ENCODE measurements around the gene C11orf97. TPM values are rescaled to one million over a fixed set of nuclear protein-coding genes. Genes with fewer than 3 reads are reported as not detected.

The C11orf97 gene
- total and polyA plus RNA-seq, 9 of the 15 experiments (the other 6 are each of a cell fraction or from before 2014, with no cell fraction given) = not detected

- TF ChIP-seq ETV6 (IDR thresholded peaks at IDR 0.05; ENCODE audit: borderline replicate concordance in 1 of 2, low read depth in 2 of 2, low read length in 1 of 2) (no peak), ETV6 (CRISPR knock-in tag; IDR thresholded peaks at IDR 0.05; ENCODE audit: borderline replicate concordance) (peak; percentile 21; the same call in 1 of the 2 replicates), SAFB2 (IDR thresholded peaks at IDR 0.05; ENCODE audit: borderline replicate concordance, low read depth, low read length, severe bottlenecking) (no peak), MCM2 (IDR thresholded peaks at IDR 0.05; ENCODE audit: low read depth) (no peak), GABPA (tag; conservative IDR thresholded peaks at IDR 0.05; ENCODE audit: low read depth) (peak; percentile 91), ZNF24 (IDR thresholded peaks at IDR 0.05) (no peak), U2AF1 (optimal IDR thresholded peaks at IDR 0.05; ENCODE audit: low read depth, low read length) (peak; percentile 61), CTBP1 (IDR thresholded peaks at IDR 0.05; ENCODE audit: borderline replicate concordance) (peak; percentile 73), POLR3G (IDR thresholded peaks at IDR 0.05; ENCODE audit: extremely low read depth, insufficient read length, insufficient replicate concordance) (no peak), ERF (CRISPR knock-in tag; IDR thresholded peaks at IDR 0.05) (peak; percentile 49), CCNT2 (IDR thresholded peaks at IDR 0.05; ENCODE audit: borderline replicate concordance, extremely low read depth, insufficient read length, low read depth, low read length) (peak; percentile 62), POLR3A (IDR thresholded peaks at IDR 0.05; ENCODE audit: borderline replicate concordance, extremely low read depth, insufficient read depth, insufficient read length) (no peak), ZNF134 (CRISPR knock-in tag; conservative IDR thresholded peaks at IDR 0.05) (0 out of 2 replicates have a peak, but pooled peaks have one; percentile 18)
- TF ChIP-seq, protein P1, sequence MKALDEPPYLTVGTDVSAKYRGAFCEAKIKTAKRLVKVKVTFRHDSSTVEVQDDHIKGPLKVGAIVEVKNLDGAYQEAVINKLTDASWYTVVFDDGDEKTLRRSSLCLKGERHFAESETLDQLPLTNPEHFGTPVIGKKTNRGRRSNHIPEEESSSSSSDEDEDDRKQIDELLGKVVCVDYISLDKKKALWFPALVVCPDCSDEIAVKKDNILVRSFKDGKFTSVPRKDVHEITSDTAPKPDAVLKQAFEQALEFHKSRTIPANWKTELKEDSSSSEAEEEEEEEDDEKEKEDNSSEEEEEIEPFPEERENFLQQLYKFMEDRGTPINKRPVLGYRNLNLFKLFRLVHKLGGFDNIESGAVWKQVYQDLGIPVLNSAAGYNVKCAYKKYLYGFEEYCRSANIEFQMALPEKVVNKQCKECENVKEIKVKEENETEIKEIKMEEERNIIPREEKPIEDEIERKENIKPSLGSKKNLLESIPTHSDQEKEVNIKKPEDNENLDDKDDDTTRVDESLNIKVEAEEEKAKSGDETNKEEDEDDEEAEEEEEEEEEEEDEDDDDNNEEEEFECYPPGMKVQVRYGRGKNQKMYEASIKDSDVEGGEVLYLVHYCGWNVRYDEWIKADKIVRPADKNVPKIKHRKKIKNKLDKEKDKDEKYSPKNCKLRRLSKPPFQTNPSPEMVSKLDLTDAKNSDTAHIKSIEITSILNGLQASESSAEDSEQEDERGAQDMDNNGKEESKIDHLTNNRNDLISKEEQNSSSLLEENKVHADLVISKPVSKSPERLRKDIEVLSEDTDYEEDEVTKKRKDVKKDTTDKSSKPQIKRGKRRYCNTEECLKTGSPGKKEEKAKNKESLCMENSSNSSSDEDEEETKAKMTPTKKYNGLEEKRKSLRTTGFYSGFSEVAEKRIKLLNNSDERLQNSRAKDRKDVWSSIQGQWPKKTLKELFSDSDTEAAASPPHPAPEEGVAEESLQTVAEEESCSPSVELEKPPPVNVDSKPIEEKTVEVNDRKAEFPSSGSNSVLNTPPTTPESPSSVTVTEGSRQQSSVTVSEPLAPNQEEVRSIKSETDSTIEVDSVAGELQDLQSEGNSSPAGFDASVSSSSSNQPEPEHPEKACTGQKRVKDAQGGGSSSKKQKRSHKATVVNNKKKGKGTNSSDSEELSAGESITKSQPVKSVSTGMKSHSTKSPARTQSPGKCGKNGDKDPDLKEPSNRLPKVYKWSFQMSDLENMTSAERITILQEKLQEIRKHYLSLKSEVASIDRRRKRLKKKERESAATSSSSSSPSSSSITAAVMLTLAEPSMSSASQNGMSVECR (CRISPR knock-in tag; IDR thresholded peaks at IDR 0.05) = peak; percentile 93
- TF ChIP-seq, protein P2, sequence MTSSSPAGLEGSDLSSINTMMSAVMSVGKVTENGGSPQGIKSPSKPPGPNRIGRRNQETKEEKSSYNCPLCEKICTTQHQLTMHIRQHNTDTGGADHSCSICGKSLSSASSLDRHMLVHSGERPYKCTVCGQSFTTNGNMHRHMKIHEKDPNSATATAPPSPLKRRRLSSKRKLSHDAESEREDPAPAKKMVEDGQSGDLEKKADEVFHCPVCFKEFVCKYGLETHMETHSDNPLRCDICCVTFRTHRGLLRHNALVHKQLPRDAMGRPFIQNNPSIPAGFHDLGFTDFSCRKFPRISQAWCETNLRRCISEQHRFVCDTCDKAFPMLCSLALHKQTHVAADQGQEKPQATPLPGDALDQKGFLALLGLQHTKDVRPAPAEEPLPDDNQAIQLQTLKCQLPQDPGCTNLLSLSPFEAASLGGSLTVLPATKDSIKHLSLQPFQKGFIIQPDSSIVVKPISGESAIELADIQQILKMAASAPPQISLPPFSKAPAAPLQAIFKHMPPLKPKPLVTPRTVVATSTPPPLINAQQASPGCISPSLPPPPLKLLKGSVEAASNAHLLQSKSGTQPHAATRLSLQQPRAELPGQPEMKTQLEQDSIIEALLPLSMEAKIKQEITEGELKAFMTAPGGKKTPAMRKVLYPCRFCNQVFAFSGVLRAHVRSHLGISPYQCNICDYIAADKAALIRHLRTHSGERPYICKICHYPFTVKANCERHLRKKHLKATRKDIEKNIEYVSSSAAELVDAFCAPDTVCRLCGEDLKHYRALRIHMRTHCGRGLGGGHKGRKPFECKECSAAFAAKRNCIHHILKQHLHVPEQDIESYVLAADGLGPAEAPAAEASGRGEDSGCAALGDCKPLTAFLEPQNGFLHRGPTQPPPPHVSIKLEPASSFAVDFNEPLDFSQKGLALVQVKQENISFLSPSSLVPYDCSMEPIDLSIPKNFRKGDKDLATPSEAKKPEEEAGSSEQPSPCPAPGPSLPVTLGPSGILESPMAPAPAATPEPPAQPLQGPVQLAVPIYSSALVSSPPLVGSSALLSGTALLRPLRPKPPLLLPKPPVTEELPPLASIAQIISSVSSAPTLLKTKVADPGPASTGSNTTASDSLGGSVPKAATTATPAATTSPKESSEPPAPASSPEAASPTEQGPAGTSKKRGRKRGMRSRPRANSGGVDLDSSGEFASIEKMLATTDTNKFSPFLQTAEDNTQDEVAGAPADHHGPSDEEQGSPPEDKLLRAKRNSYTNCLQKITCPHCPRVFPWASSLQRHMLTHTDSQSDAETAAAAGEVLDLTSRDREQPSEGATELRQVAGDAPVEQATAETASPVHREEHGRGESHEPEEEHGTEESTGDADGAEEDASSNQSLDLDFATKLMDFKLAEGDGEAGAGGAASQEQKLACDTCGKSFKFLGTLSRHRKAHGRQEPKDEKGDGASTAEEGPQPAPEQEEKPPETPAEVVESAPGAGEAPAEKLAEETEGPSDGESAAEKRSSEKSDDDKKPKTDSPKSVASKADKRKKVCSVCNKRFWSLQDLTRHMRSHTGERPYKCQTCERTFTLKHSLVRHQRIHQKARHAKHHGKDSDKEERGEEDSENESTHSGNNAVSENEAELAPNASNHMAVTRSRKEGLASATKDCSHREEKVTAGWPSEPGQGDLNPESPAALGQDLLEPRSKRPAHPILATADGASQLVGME (CRISPR knock-in tag; IDR thresholded peaks at IDR 0.05) = peak; percentile 79; the same call in 1 of the 2 replicates
These were observed 31.7 kb downstream of the C11orf97 start, which contains the start of gene FUT4 (continued) for GRCh38 chr11:94543695-94544645.
